ENCODE measurements around the gene SVOP. TPM values are rescaled to one million over a fixed set of nuclear protein-coding genes. Genes with fewer than 3 reads are reported as not detected.

The SVOP gene
- total and polyA plus RNA-seq, 2 of the 8 experiments (the other 6 are each of a cell fraction or from before 2014, with no cell fraction given): 0.06 TPM; not detected in 1

GRCh38 chr12:108955225-108955835 is 65.5 kb downstream of the SVOP start:
- H3K9me3 ChIP-seq (ENCODE audit: insufficient read depth in 2 of 2, low read depth in 1 of 2, low read length in 1 of 2): no peaks in the 10 kb centered on the region
- no peak overlapping the region for H3K23ac ChIP-seq (ENCODE audit: insufficient read length)
- no peaks in the 10 kb centered on the region for H3K36me3 ChIP-seq (ENCODE audit: control insufficient read depth in 2 of 4, insufficient read depth in 4 of 4, low read length in 3 of 4)
- 79% methylated on average over 6 of the region's 6 CpGs; no CpG with 5 or more reads in 1 of the 2 experiments for WGBS, 2 experiments (ENCODE audit: extremely low coverage in 1 of 2, insufficient coverage in 1 of 2, insufficient read length in 1 of 2, insufficient replicate concordance in 2 of 2, low coverage in 1 of 2, low lambda C conversion rate in 2 of 2, missing lambda C conversion rate in 1 of 2)
- H2BK15ac ChIP-seq (ENCODE audit: low read length): no peak overlapping the region
- no peak overlapping the region for H3K56ac ChIP-seq (replicated peaks; ENCODE audit: insufficient read length, low read depth, low read length)
- no peak overlapping the region for H3K4me2 ChIP-seq (ENCODE audit: insufficient read depth in 1 of 2, low read depth in 2 of 2, low read length in 2 of 2)
- H2AK5ac ChIP-seq (ENCODE audit: low read depth, low read length): no peak overlapping the region
- no peak overlapping the region for H2BK120ac ChIP-seq (replicated peaks; ENCODE audit: low read depth, low read length)
- no peaks in the 10 kb centered on the region for H4K20me1 ChIP-seq (replicated peaks in 1 of 2; ENCODE audit: control insufficient read depth in 1 of 2, insufficient read depth in 2 of 2, low read length in 2 of 2)
- ChIA-PET CTCF (ENCODE audit: partially characterized antibody) (interaction anchor here (0.6 to 3.2 kb wide), 8 partner anchors 11 to 572 kb away, joined by 3 to 16 read pairs (median 3); no protein-coding TSS in a partner anchor), POLR2A (ENCODE audit: partially characterized antibody) (no interaction called here)
- no peaks in the 10 kb centered on the region for H3K4me1 ChIP-seq (replicated peaks in 1 of 4; ENCODE audit: control insufficient read depth in 3 of 4, insufficient read depth in 4 of 4, low read length in 3 of 4)
- FAIRE-seq (no peak), DNase-seq (ENCODE audit: low read depth in 1 of 2, low spot score in 2 of 2) (no peak)
- H3K4me3 ChIP-seq (ENCODE audit: extremely low read depth in 1 of 4, insufficient read depth in 2 of 4, low read depth in 3 of 4, low read length in 4 of 4): no peak overlapping the region
- H3K9ac ChIP-seq (replicated peaks in 1 of 4; ENCODE audit: extremely low read depth in 1 of 4, low read depth in 3 of 4, low read length in 3 of 4): no peak overlapping the region
- no peak overlapping the region for H3K4ac ChIP-seq (replicated peaks; ENCODE audit: insufficient read length, low read depth, low read length)
- no peaks in the 10 kb centered on the region for H3K23me2 ChIP-seq (ENCODE audit: low read depth, low read length)
- no peaks in the 10 kb centered on the region for H3K79me2 ChIP-seq (ENCODE audit: control insufficient read depth in 1 of 2, insufficient read depth in 2 of 2, low read length in 2 of 2)
- no peak overlapping the region for H4K5ac ChIP-seq (ENCODE audit: insufficient read length, low read depth, low read length)
- no peak overlapping the region for H2BK20ac ChIP-seq (ENCODE audit: low read length)
- H3K18ac ChIP-seq (ENCODE audit: extremely low read depth, low read length): no peak overlapping the region
- no peaks in the 10 kb centered on the region for H3K79me1 ChIP-seq (ENCODE audit: low read depth, low read length)
- no peak overlapping the region for H2BK5ac ChIP-seq (ENCODE audit: low read depth, low read length)
- H4K8ac ChIP-seq (ENCODE audit: extremely low read depth, insufficient read depth, low read length): no peak overlapping the region
- no peak overlapping the region for H4K91ac ChIP-seq (replicated peaks; ENCODE audit: insufficient read length, low read length)
- no peak overlapping the region for H2BK12ac ChIP-seq (ENCODE audit: low read depth, low read length)
- no peak overlapping the region for H3K27ac ChIP-seq (ENCODE audit: low read depth, low read length)
- H3K14ac ChIP-seq (ENCODE audit: insufficient read length): no peak overlapping the region
- H3K27me3 ChIP-seq (replicated peaks in 1 of 4; ENCODE audit: control insufficient read depth in 3 of 4, extremely low read depth in 1 of 4, insufficient read depth in 3 of 4, low read length in 3 of 4): no peaks in the 10 kb centered on the region
- H2AFZ ChIP-seq (ENCODE audit: low read length): no peak overlapping the region
- TF ChIP-seq GABPA (IDR thresholded peaks at IDR 0.05; ENCODE audit: borderline replicate concordance, insufficient read depth, low read length) (no peak), GTF2F1 (IDR thresholded peaks at IDR 0.05; ENCODE audit: borderline replicate concordance, low read depth, low read length) (no peak), SP4 (IDR thresholded peaks at IDR 0.05; ENCODE audit: low read length) (no peak), RNF2 (IDR thresholded peaks at IDR 0.05; ENCODE audit: borderline replicate concordance, low read depth, low read length, missing control alignments, poor library complexity, severe bottlenecking) (no peak), MAFK (IDR thresholded peaks at IDR 0.05; ENCODE audit: low read depth, low read length) (no peak), JUN (IDR thresholded peaks at IDR 0.05; ENCODE audit: low read depth, low read length) (no peak), CEBPB (IDR thresholded peaks at IDR 0.05; ENCODE audit: low read depth, low read length) (no peak), PHF8 (conservative IDR thresholded peaks at IDR 0.05; ENCODE audit: low read depth, low read length) (no peak)
